ENCODE data around the gene SEZ6L2. TPM values are rescaled to one million over a fixed set of nuclear protein-coding genes. Genes with fewer than 3 reads are reported as not detected.

The SEZ6L2 gene
- total and polyA plus RNA-seq, 9 of the 15 experiments (the other 6 are each of a cell fraction or from before 2014, with no cell fraction given), result 0.10 to 2.1 (median 0.72) TPM

- TF ChIP-seq, protein P1, sequence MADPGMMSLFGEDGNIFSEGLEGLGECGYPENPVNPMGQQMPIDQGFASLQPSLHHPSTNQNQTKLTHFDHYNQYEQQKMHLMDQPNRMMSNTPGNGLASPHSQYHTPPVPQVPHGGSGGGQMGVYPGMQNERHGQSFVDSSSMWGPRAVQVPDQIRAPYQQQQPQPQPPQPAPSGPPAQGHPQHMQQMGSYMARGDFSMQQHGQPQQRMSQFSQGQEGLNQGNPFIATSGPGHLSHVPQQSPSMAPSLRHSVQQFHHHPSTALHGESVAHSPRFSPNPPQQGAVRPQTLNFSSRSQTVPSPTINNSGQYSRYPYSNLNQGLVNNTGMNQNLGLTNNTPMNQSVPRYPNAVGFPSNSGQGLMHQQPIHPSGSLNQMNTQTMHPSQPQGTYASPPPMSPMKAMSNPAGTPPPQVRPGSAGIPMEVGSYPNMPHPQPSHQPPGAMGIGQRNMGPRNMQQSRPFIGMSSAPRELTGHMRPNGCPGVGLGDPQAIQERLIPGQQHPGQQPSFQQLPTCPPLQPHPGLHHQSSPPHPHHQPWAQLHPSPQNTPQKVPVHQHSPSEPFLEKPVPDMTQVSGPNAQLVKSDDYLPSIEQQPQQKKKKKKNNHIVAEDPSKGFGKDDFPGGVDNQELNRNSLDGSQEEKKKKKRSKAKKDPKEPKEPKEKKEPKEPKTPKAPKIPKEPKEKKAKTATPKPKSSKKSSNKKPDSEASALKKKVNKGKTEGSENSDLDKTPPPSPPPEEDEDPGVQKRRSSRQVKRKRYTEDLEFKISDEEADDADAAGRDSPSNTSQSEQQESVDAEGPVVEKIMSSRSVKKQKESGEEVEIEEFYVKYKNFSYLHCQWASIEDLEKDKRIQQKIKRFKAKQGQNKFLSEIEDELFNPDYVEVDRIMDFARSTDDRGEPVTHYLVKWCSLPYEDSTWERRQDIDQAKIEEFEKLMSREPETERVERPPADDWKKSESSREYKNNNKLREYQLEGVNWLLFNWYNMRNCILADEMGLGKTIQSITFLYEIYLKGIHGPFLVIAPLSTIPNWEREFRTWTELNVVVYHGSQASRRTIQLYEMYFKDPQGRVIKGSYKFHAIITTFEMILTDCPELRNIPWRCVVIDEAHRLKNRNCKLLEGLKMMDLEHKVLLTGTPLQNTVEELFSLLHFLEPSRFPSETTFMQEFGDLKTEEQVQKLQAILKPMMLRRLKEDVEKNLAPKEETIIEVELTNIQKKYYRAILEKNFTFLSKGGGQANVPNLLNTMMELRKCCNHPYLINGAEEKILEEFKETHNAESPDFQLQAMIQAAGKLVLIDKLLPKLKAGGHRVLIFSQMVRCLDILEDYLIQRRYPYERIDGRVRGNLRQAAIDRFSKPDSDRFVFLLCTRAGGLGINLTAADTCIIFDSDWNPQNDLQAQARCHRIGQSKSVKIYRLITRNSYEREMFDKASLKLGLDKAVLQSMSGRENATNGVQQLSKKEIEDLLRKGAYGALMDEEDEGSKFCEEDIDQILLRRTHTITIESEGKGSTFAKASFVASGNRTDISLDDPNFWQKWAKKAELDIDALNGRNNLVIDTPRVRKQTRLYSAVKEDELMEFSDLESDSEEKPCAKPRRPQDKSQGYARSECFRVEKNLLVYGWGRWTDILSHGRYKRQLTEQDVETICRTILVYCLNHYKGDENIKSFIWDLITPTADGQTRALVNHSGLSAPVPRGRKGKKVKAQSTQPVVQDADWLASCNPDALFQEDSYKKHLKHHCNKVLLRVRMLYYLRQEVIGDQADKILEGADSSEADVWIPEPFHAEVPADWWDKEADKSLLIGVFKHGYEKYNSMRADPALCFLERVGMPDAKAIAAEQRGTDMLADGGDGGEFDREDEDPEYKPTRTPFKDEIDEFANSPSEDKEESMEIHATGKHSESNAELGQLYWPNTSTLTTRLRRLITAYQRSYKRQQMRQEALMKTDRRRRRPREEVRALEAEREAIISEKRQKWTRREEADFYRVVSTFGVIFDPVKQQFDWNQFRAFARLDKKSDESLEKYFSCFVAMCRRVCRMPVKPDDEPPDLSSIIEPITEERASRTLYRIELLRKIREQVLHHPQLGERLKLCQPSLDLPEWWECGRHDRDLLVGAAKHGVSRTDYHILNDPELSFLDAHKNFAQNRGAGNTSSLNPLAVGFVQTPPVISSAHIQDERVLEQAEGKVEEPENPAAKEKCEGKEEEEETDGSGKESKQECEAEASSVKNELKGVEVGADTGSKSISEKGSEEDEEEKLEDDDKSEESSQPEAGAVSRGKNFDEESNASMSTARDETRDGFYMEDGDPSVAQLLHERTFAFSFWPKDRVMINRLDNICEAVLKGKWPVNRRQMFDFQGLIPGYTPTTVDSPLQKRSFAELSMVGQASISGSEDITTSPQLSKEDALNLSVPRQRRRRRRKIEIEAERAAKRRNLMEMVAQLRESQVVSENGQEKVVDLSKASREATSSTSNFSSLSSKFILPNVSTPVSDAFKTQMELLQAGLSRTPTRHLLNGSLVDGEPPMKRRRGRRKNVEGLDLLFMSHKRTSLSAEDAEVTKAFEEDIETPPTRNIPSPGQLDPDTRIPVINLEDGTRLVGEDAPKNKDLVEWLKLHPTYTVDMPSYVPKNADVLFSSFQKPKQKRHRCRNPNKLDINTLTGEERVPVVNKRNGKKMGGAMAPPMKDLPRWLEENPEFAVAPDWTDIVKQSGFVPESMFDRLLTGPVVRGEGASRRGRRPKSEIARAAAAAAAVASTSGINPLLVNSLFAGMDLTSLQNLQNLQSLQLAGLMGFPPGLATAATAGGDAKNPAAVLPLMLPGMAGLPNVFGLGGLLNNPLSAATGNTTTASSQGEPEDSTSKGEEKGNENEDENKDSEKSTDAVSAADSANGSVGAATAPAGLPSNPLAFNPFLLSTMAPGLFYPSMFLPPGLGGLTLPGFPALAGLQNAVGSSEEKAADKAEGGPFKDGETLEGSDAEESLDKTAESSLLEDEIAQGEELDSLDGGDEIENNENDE (IDR thresholded peaks at IDR 0.05; ENCODE audit: low read depth, low read length), result no peak
- TF ChIP-seq TCF7 (IDR thresholded peaks at IDR 0.05; ENCODE audit: borderline replicate concordance) (no peak), CEBPB (tag; IDR thresholded peaks at IDR 0.05) (no peak)
These were observed 21.1 kb upstream of the SEZ6L2 start (continued) for GRCh38 chr16:29920288-29921033.

All from K562 (cell line).